RWPE2 (cell line): ENCODE measurements around the gene RASGEF1C.

ENCODE experiments used
- ATAC-seq: fragments of 200-7000 bp; cut with Tn5 transposase; 3 replicates; pipeline ENCODE4 v1.9.1; 2021; ENCODE audit warnings: low read depth
- DNase-seq: peaks from one replicate; pipeline ENCODE4 v3.0.0-alpha.2; 2020; ENCODE audit warnings: low spot score
- H3K27ac ChIP-seq: fragments of 450-650 bp; 2 replicates; pipeline ENCODE4 v1.5.1; 2017; ENCODE audit warnings: mild to moderate bottlenecking; ENCODE audit not compliant: poor library complexity, severe bottlenecking
- H3K27me3 ChIP-seq: fragments of 250-450 bp; sonication (Bioruptor Pico); 2 replicates; pipeline ENCODE4 v1.5.1; 2021; ENCODE audit warnings: mild to moderate bottlenecking, moderate library complexity; ENCODE audit not compliant: insufficient read depth, poor library complexity, severe bottlenecking
- H3K36me3 ChIP-seq: fragments of 250-450 bp; sonication (Bioruptor Pico); 2 replicates; pipeline ENCODE4 v1.5.1; 2020; ENCODE audit warnings: low read depth, mild to moderate bottlenecking, moderate library complexity
- H3K4me1 ChIP-seq: fragments of 250-450 bp; sonication (Bioruptor Pico); 2 replicates; pipeline ENCODE4 v1.5.1; 2021; ENCODE audit warnings: mild to moderate bottlenecking, moderate library complexity; ENCODE audit not compliant: insufficient read depth, poor library complexity, severe bottlenecking
- H3K4me3 ChIP-seq: fragments of 250-450 bp; sonication (Bioruptor Pico); 2 replicates; pipeline ENCODE4 v1.5.1; 2021; ENCODE audit warnings: mild to moderate bottlenecking, moderate library complexity; ENCODE audit not compliant: severe bottlenecking
- H3K9me3 ChIP-seq: fragments of 250-450 bp; sonication (Bioruptor Pico); 2 replicates; pipeline ENCODE4 v1.5.1; 2021; ENCODE audit warnings: mild to moderate bottlenecking, moderate library complexity; ENCODE audit not compliant: severe bottlenecking
- CTCF ChIP-seq: fragments of 450-650 bp; IDR thresholded peaks from one replicate; pipeline ENCODE4 v1.5.1; 2017; ENCODE audit warnings: mild to moderate bottlenecking, moderate library complexity; ENCODE audit not compliant: poor library complexity, severe bottlenecking

RASGEF1C gene

DNA sequence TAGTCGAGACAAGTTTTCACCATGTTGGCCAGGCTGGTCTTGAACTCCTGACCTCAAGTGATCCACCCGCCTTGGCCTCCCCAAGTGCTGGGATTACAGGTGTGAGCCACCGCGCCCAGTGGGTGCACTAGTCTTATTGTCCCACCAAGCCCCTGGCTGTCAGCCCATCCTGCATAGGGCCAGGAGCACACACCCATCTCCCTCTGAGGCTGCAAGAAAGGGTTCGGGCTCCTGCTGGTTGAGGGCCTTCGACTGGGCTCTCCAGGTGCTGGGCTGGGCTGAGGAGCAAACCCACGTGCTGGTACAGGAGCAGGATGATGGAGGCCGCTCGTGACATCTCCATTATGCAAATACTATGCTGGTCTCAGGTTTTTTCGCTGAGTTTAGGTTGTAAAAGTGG, 112.4 kb downstream of the RASGEF1C start:
- Histone ChIP-seq H3K4me1 (no peaks in the 10 kb centered on the region), H3K9me3 (no peaks in the 10 kb centered on the region), H3K27ac (no peak overlapping the region), H3K4me3 (no peak overlapping the region), H3K27me3 (no peaks in the 10 kb centered on the region), H3K36me3 (no peaks in the 10 kb centered on the region)
- ATAC-seq (no peak), DNase-seq (no peak)
- TF ChIP-seq CTCF, result no peak

GRCh38 chr5:180095545-180095944, 113.5 kb downstream of the RASGEF1C start:
- no peak for ATAC-seq
- no peaks in the 10 kb centered on the region for H3K27me3 ChIP-seq
- H3K9me3 ChIP-seq, result no peaks in the 10 kb centered on the region
- TF ChIP-seq CTCF, result no peak
- no peaks in the 10 kb centered on the region for H3K4me1 ChIP-seq
- no peak overlapping the region for H3K4me3 ChIP-seq
- H3K36me3 ChIP-seq, result no peaks in the 10 kb centered on the region
- H3K27ac ChIP-seq, result no peak overlapping the region
- no peak for DNase-seq

- Histone ChIP-seq H3K4me3 (no peak overlapping the region), H3K36me3 (no peaks in the 10 kb centered on the region), H3K9me3 (no peaks in the 10 kb centered on the region), H3K27me3 (no peaks in the 10 kb centered on the region), H3K4me1 (no peaks in the 10 kb centered on the region), H3K27ac (no peak overlapping the region)
- TF ChIP-seq CTCF, result no peak
- DNase-seq (no peak), ATAC-seq (no peak)
Observed at GRCh38 chr5:180093651-180094382, 115.2 kb downstream of the RASGEF1C start.

DNA sequence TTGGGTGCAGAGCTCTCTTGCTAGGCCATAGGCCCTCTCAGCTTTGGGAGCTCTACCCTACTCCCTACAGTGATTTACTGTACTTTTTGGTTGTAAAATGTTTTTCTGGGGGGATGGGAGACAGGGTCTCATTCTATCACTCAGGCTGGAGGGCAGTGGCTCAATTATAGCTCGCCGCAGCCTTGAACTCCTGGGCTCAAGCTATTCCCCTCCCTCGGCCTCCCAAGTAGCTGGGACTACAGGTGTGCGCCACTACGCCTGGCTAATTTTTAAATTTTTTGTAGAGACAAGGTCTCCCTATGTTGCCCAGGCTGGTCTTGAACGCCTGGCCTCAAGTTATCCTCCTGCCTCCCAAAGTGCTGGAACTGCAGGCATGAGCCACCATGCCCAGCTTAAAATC, 115.8 kb downstream of the RASGEF1C start:
- Histone ChIP-seq H3K36me3 (no peaks in the 10 kb centered on the region), H3K9me3 (no peaks in the 10 kb centered on the region), H3K4me1 (no peaks in the 10 kb centered on the region), H3K27ac (no peak overlapping the region), H3K27me3 (no peaks in the 10 kb centered on the region), H3K4me3 (no peak overlapping the region)
- ATAC-seq, result no peak
- TF ChIP-seq CTCF, result no peak
- DNase-seq, result no peak

DNA sequence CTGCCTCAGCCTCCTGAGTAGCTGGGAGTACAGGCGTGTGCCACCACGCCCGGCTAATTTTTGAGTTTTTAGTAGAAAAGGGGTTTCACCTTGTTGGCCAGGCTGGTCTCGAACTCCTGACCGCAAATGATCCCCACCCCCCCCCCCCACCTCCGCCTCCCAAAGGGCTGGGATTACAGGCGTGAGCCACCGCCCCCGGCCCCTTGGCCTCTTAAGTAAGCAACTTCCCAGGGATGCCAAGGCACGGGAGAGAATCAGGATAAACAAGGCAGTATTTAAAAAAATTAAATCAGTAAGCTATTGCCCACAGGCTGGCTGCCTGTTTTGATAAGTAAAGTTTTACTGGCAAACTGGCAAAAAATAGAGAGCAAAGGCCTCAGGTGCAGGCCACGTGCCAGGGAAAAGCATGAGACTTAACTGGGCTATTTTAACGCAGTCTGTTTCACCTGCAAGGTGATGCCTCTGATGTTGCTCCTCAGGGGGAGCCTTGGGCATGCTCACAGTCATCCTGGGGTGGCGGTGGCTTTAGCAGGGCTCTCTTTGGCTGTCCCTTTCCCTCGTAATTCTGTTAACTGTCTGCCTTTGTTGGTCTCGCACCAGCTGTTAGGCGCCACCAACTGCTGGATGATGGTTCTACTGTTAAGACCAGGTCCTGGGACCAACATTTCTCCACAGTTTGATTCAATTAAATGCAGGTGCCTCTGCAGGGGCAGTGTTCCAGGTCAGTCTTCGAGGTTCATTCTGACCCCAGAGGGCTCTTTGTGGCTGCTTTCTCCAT, 118.1 kb downstream of the RASGEF1C start:
- no peaks in the 10 kb centered on the region for H3K9me3 ChIP-seq
- DNase-seq (no peak), ATAC-seq (peak; percentile 53)
- H3K36me3 ChIP-seq, result no peaks in the 10 kb centered on the region
- H3K4me1 ChIP-seq, result no peaks in the 10 kb centered on the region
- no peak overlapping the region for H3K27ac ChIP-seq
- peak overlapping the region; percentile 30 for H3K4me3 ChIP-seq
- H3K27me3 ChIP-seq, result no peaks in the 10 kb centered on the region
- TF ChIP-seq CTCF, result peak; percentile 67
